ENCODE data around the gene CD14.
"Not testable (repeated sequence)": the region's sequence is repeated elsewhere in the genome, so short reads cannot be mapped to it uniquely, and the experiment has no call there.

- TF ChIP-seq CTCF (conservative IDR thresholded peaks at IDR 0.05 in 1 of 2, IDR thresholded peaks at IDR 0.05 in 1 of 2; ENCODE audit: low read depth in 1 of 2, low read length in 2 of 2); EZH2 (IDR thresholded peaks at IDR 0.05; ENCODE audit: low read length, missing control alignments): not testable (repeated sequence)
These were observed 39.9 kb downstream of the CD14 start for GRCh38 chr5:140593070-140593469.

Measured in fibroblast of lung (primary cell).